SK-N-MC (cell line): Measurements from ENCODE around the gene DHX57.

Experiments used
- EZH2 ChIP-seq: fragments of 200-600 bp; sonication (generic); IDR thresholded peaks from one replicate; pipeline ENCODE4 v1.6.1; 2017; ENCODE audit warnings: antibody characterized with exemption
- POLR2AphosphoS5 ChIP-seq: IDR thresholded peaks from 2 replicates; pipeline ENCODE4 v1.6.1; 2012; ENCODE audit warnings: mild to moderate bottlenecking, low read depth, low read length, borderline replicate concordance

GRCh38 chr2:38836791-38837190, 38.9 kb downstream of the DHX57 start:
- TF ChIP-seq EZH2, result no peak
- no peak for TF ChIP-seq POLR2AphosphoS5
